Adrenal gland (tissue), 12 donors: ENCODE data around the gene MCF2L. TPM values are rescaled to one million over a fixed set of nuclear protein-coding genes. Genes with fewer than 3 reads are reported as not detected.
A peak's percentile ranks its signal among the peaks of the same experiment; 100 is the strongest.
"Not testable (repeated sequence)": the region's sequence is repeated elsewhere in the genome, so short reads cannot be mapped to it uniquely, and the experiment has no call there.

ENCODE experiments used
- DNase-seq, 7 donors: peaks; one replicate each; pipeline ENCODE4 v3.0.0-alpha.2; 2019 to 2020
- H3K27ac ChIP-seq, 5 donors: fragments of 200-600 bp; sonication (generic) in 4 of 5; 1 replicate in 3 of 5; 2 replicates in 2 of 5; pipeline versions ENCODE4 v1.5.1 to v1.8.0; 2016 to 2020; ENCODE audit warnings: mild to moderate bottlenecking in 1 of 5
- H3K27me3 ChIP-seq: fragments of 200-600 bp; 2 replicates; pipeline ENCODE4 v1.8.0; 2021
- H3K36me3 ChIP-seq, 2 donors: fragments of 200-600 bp; replicated peaks in 1 of 2; 1 replicate in 1 of 2; 2 replicates in 1 of 2; pipeline versions ENCODE4 v1.5.1 to v1.8.0; 2018 to 2022
- H3K4me1 ChIP-seq, 2 donors: fragments of 200-600 bp; replicated peaks in 1 of 2; 1 replicate in 1 of 2; 2 replicates in 1 of 2; pipeline versions ENCODE4 v1.5.1 to v1.8.0; 2018 to 2021
- H3K4me3 ChIP-seq, 4 donors: fragments of 200-600 bp; sonication (generic) in 3 of 4; one replicate each; pipeline ENCODE4 v1.5.1; 2016 to 2018
- H3K9me3 ChIP-seq, 3 donors: fragments of 200-600 bp; sonication (generic) in 1 of 3; replicated peaks in 1 of 3; 1 replicate in 2 of 3; 2 replicates in 1 of 3; pipeline versions ENCODE4 v1.5.1 to v1.8.0; 2016 to 2021
- POLR2A ChIP-seq, 2 donors: fragments of 450-650 bp; IDR thresholded peaks; one replicate each; pipeline ENCODE4 v1.6.1; 2017; ENCODE audit warnings: antibody characterized with exemption in 2 of 2, mild to moderate bottlenecking in 2 of 2, moderate library complexity in 1 of 2
- WGBS, 4 donors: extraction: QIAGEN DNeasy Blood & Tissue Kit in 2 of 4; methylation state at CpG; one replicate each; pipeline versions ENCODE4 v1.1.5 to v1.1.7; 2013 to 2017; 5-methylcytosine and 5-hydroxymethylcytosine counted together
- intact Hi-C, 2 donors: fragments of 100-400 bp; cut with DNase I; formaldehyde crosslinking; loops; one replicate each; pipeline versions ENCODE4 v1.14.1 to v1.15.0; 2022 to 2023
- polyA plus RNA-seq, 3 donors: library from polyadenylated mRNA; stranded (reverse); fragments of 200-250 nt in 2 of 3; fragments of 350-450 nt in 1 of 3; fragmentation: Illumina TruSeq in 1 of 3; extraction: RNeasy Lipid Tissue Mini Kit (QIAGEN cat#74804) in 1 of 3; gene quantifications; one replicate each; pipeline ENCODE4 v1.2.3, GENCODE V29; 2013 to 2014
- total RNA-seq, 9 donors: library from RNA; depleted of rRNA in 4 of 9; stranded (reverse); fragments of >200 nt in 4 of 9; fragments of 120-200 nt in 1 of 9; fragmentation: NEBNext Ultra II Directional in 1 of 9; extraction: Animal tissue kit (Norgen Biotek cat#: 25700) in 1 of 9; gene quantifications; one replicate each; pipeline versions ENCODE4 v1.1.0 to v1.2.4, GENCODE V29; 2013 to 2023
- TF ChIP-seq, protein P1 (sequence below), 6 experiments: fragments of 450-650 bp in 4 of 6; fragments of 200-600 bp in 2 of 6; sonication (generic) in 1 of 6; IDR thresholded peaks; 1 replicate in 5 of 6; 2 replicates in 1 of 6; pipeline versions ENCODE4 v1.5.1 to v1.8.0; 2016 to 2021; ENCODE audit warnings: antibody characterized with exemption in 6 of 6, mild to moderate bottlenecking in 2 of 6, moderate library complexity in 1 of 6
- donor health status: healthy with polysubstance abuse.
- donor health status: Bipolar disorder and iron deficiency.
- donor health status: DM: yes; HTN: yes; CAD: no.
- donor health status: DM: no; HTN: no; CAD: no.
- donor health status: DM: no; HTN: no; CAD: no.
- donor health status: DM: yes; HTN: yes; CAD: no.

MCF2L gene
- total and polyA plus RNA-seq, 12 donors = 7.6 to 49.0 (median 15.3) TPM

DNA sequence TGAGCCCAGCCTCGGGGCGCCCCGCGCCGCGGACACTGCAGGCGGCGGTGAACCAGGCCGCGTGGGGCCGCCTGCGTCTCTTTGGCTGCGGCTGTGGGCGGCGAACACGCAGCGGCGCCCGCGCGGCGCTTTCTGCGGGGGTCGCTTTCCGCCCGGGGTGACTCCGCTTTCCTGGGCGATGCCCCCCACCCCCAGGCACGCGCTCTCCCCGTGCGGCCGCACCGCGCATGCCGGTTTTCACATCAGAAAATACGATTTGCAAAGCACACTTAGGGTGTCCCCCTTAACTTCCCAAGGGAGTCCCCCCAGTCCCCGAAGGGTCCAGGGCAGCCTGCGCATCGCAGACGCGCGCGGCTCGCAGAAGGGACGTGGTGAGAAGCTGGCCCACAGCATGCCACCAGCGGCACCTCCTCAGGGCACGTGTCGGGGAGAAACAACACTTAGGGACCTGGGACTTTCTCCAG, 141.9 kb downstream of the MCF2L start:
- Histone ChIP-seq H3K4me3 (peak overlapping the region in 1 of 4 donors; percentile 47), H3K27ac (no peak overlapping the region), H3K9me3 (no peaks in the 10 kb centered on the region), H3K27me3 (peaks cover 21% of the 10 kb centered on the region), H3K36me3 (no peaks in the 10 kb centered on the region), H3K4me1 (peaks cover 0 to 11% of the 10 kb centered on the region in 2 donors)
- no peak for DNase-seq
- TF ChIP-seq, protein P1, sequence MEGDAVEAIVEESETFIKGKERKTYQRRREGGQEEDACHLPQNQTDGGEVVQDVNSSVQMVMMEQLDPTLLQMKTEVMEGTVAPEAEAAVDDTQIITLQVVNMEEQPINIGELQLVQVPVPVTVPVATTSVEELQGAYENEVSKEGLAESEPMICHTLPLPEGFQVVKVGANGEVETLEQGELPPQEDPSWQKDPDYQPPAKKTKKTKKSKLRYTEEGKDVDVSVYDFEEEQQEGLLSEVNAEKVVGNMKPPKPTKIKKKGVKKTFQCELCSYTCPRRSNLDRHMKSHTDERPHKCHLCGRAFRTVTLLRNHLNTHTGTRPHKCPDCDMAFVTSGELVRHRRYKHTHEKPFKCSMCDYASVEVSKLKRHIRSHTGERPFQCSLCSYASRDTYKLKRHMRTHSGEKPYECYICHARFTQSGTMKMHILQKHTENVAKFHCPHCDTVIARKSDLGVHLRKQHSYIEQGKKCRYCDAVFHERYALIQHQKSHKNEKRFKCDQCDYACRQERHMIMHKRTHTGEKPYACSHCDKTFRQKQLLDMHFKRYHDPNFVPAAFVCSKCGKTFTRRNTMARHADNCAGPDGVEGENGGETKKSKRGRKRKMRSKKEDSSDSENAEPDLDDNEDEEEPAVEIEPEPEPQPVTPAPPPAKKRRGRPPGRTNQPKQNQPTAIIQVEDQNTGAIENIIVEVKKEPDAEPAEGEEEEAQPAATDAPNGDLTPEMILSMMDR (IDR thresholded peaks at IDR 0.05) = no peak
- TF ChIP-seq POLR2A (IDR thresholded peaks at IDR 0.05) = no peak
- 14 to 73% (median 25%) methylated on average over 3 to 49 of the region's 49 CpGs for WGBS, 4 donors
- intact Hi-C loops = no loop called here

DNA sequence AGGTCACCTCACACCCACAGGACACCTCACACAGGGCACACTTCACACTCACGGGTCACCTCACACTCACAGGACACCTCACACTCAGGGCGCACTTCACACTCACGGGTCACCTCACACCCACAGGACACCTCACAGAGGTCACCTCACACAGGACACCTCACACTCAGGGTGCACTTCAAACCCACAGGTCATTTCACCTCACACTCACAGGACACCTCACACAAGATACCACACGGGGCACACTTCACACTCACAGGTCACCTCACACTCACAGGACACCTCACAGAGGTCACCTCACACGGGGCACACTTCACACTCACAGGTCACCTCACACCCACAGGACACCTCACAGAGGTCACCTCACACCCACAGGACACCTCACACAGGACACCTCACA, 142.8 kb downstream of the MCF2L start:
- H3K9me3 ChIP-seq, H3K27ac ChIP-seq, intact Hi-C loops, H3K36me3 ChIP-seq, H3K4me3 ChIP-seq: not testable (repeated sequence)
- H3K4me1 ChIP-seq = peaks cover 0 to 11% of the 10 kb centered on the region in 2 donors
- WGBS, 4 donors = 69 to 87% (median 79%) methylated on average over 4 to 5 of the region's 5 CpGs
- H3K27me3 ChIP-seq = peaks cover 19% of the 10 kb centered on the region
- DNase-seq = peak in 1 of 7 donors; percentile 46

DNA sequence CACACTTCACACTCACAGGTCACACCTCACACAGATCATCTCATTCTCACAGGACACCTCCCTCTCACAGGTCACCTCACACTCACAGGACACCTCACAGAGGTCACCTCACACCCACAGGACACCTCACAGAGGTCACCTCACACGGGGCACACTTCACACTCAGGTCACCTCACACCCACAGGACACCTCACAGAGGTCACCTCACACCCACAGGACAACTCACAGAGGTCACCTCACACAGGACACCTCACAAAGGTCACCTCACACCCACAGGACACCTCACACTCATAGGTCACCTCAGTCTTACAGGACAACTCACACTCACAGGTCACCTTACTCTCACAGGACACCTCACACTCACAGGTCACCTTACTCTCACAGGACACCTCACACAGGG, 143.5 kb downstream of the MCF2L start:
- intact Hi-C loops, H3K36me3 ChIP-seq, H3K27ac ChIP-seq, H3K9me3 ChIP-seq, H3K4me3 ChIP-seq: not testable (repeated sequence)
- 63 to 89% (median 68%) methylated on average over 1 of the region's 1 CpG for WGBS, 4 donors
- H3K27me3 ChIP-seq = peaks cover 18% of the 10 kb centered on the region
- DNase-seq = peak in 1 of 7 donors; percentile 31
- H3K4me1 ChIP-seq = peaks cover 0 to 11% of the 10 kb centered on the region in 2 donors

DNA sequence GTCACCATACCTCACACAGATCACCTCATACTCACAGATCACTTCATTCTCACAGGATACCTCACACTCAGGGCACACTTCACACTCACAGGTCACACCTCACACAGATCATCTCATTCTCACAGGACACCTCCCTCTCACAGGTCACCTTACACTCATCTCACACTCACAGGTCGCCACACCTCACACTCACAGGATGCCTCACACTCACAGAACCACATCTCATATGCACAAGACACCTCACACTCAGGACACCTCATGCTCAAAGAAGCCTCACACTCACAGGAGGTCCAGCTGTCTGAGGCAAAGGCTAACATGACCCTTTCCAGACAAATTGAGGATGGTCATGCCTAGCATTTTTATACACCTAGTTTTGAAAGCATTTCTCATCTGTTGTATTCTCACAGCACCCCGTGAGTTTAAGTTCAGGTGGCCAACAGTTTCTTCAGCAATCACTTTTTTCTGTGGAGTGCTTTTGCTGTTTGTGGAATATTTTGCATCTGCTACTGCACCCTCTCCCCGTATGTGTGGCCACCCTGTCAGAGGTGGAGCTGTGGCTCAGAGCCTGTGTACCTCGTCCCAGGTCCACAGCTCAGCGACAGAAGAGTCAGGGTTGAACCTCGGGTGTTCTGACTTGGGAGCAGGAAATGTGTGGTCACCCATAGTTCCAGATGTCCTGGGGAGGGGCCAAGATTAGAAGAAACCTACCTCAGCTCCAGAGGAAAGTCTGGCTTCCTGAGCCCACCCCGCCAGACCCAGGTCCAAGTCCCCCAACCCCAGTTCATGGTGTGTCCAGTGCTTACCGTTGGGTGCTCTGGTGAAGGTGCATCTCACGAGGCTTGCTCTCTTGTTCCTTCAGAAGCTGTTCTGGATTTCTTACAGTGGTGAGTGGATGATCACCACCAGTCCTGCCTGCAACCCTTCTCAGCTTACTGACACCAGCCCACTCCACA, 144.2 kb downstream of the MCF2L start:
- H3K36me3 ChIP-seq = no peaks in the 10 kb centered on the region
- peak in 3 of 7 donors; percentile 1 to 41 (median 7) for DNase-seq
- no peaks in the 10 kb centered on the region for H3K9me3 ChIP-seq
- H3K27me3 ChIP-seq = peaks cover 18% of the 10 kb centered on the region
- no peak overlapping the region for H3K4me3 ChIP-seq
- WGBS, 4 donors = 68 to 82% (median 76%) methylated on average over 8 to 9 of the region's 9 CpGs
- TF ChIP-seq, protein P1 (IDR thresholded peaks at IDR 0.05) = no peak
- no peak for TF ChIP-seq POLR2A (IDR thresholded peaks at IDR 0.05)
- H3K4me1 ChIP-seq = peaks cover 0 to 11% of the 10 kb centered on the region in 2 donors
- intact Hi-C loops = no loop called here
- H3K27ac ChIP-seq = no peak overlapping the region

DNA sequence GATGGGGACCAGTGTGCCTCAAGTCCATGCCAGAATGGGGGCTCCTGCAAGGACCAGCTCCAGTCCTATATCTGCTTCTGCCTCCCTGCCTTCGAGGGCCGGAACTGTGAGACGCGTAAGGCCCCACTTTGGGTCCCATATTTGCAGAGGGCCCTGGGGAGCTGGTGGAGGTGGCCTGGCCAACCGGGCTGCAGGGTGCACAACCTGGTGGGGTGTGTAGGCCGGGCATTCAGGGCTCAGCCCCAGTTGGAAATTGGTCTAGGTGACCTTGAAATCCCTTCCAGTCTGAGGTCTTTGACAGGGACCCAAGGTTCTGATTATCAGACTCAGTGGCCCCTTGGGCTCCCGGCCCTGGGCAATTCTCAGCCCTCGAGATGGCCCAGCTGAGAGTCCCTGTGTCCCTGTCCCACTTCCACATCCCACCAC, 144.8 kb downstream of the MCF2L start:
- intact Hi-C loops = no loop called here
- Histone ChIP-seq H3K27me3 (peaks cover 18% of the 10 kb centered on the region), H3K9me3 (no peaks in the 10 kb centered on the region), H3K36me3 (no peaks in the 10 kb centered on the region), H3K4me3 (no peak overlapping the region), H3K4me1 (peaks cover 0 to 11% of the 10 kb centered on the region in 2 donors), H3K27ac (no peak overlapping the region)
- 73 to 97% (median 91%) methylated on average over 4 to 8 of the region's 8 CpGs for WGBS, 4 donors
- peak in 3 of 7 donors; percentile 1 to 18 (median 3) for DNase-seq
- TF ChIP-seq, protein P1 (IDR thresholded peaks at IDR 0.05) = no peak
- TF ChIP-seq POLR2A (IDR thresholded peaks at IDR 0.05) = no peak
